ENCODE measurements around the gene CNGA1.

CNGA1 gene

DNA sequence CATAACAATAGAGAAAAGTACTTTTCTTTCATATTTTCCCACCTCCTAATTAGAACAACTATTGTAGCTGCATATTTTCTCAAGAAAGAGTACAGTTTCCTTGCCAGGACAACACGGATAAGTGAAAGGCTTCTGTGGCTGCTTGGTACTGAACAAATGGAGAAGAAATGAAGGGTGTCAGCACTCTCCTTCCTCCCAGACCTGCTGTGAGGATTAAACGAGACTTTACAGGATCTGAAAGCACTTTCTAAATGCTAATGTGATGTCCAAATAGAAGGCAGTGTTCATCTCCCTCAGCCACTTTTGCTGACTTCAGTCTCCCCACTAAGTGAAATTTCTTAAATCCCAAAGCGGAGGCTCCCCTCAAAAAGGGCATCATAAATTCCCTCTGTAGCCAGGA lies 14.0 kb upstream of the CNGA1 start:
- H3K36me3 ChIP-seq (ENCODE audit: insufficient read depth, low read length) = no peaks in the 10 kb centered on the region
- H2AFZ ChIP-seq (ENCODE audit: low read length, unreplicated experiment) = no peak overlapping the region
- no peaks in the 10 kb centered on the region for H3K27me3 ChIP-seq (ENCODE audit: insufficient read depth, low read length)
- no peak overlapping the region for H3K27ac ChIP-seq (ENCODE audit: low read depth, low read length)
- no peak overlapping the region for H3K4me3 ChIP-seq (ENCODE audit: low read depth, low read length)
- no peaks in the 10 kb centered on the region for H3K79me2 ChIP-seq (ENCODE audit: control insufficient read depth, insufficient read depth, low read length, unreplicated experiment)
- peaks cover 18% of the 10 kb centered on the region for H3K4me1 ChIP-seq (ENCODE audit: control insufficient read depth, insufficient read depth, low read length, unreplicated experiment)

DNA sequence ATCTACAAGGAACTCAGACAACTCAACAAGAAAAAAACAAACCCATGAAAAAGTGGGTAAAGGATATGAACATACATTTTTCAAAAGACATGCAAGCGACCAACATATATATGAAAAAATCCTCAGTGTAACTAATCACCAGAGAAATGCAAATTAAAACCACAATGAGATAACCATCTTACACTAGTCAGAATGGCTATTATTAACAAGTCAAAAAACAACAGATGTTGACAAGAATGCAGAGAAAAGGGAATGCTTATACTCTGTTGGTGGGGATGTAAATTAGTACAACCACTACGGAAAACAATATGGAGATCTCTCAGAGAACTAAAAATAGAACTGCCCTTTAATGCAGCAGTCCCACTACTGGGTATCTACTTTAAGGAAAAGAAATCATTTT lies 12.2 kb upstream of the CNGA1 start:
- peaks cover 24% of the 10 kb centered on the region for H3K4me1 ChIP-seq (ENCODE audit: control insufficient read depth, insufficient read depth, low read length, unreplicated experiment)
- H3K79me2 ChIP-seq (ENCODE audit: control insufficient read depth, insufficient read depth, low read length, unreplicated experiment) = no peaks in the 10 kb centered on the region
- no peak overlapping the region for H3K4me3 ChIP-seq (ENCODE audit: low read depth, low read length)
- H2AFZ ChIP-seq (ENCODE audit: low read length, unreplicated experiment) = no peak overlapping the region
- H3K36me3 ChIP-seq (ENCODE audit: insufficient read depth, low read length) = no peaks in the 10 kb centered on the region
- no peak overlapping the region for H3K27ac ChIP-seq (ENCODE audit: low read depth, low read length)
- H3K27me3 ChIP-seq (ENCODE audit: insufficient read depth, low read length) = no peaks in the 10 kb centered on the region

GRCh38 chr4:48027653-48028052 lies 11.2 kb upstream of the CNGA1 start:
- Histone ChIP-seq H3K79me2 (ENCODE audit: control insufficient read depth, insufficient read depth, low read length, unreplicated experiment) (no peaks in the 10 kb centered on the region), H3K4me1 (ENCODE audit: control insufficient read depth, insufficient read depth, low read length, unreplicated experiment) (peaks cover 17% of the 10 kb centered on the region), H3K27me3 (ENCODE audit: insufficient read depth, low read length) (no peaks in the 10 kb centered on the region), H3K4me3 (ENCODE audit: low read depth, low read length) (no peak overlapping the region), H3K36me3 (ENCODE audit: insufficient read depth, low read length) (no peaks in the 10 kb centered on the region), H2AFZ (ENCODE audit: low read length, unreplicated experiment) (no peak overlapping the region), H3K27ac (ENCODE audit: low read depth, low read length) (no peak overlapping the region)

DNA sequence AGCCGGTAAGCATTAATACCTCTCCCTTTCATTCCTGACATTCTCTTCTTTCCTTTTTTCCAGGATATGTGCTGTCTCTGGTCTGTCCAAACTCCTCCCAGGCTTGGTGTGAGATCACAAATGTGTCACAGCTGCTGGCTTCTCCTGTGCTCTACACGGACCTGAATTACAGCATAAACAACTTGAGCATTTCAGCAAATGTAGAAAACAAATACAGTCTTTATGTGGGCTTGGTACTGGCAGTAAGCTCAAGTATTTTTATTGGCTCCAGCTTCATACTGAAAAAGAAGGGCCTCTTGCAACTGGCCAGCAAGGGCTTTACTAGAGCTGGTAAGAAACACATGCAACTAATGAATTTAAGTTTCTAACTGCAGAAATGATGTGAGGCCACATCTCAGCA lies 8.5 kb upstream of the CNGA1 start:
- H2AFZ ChIP-seq (ENCODE audit: low read length, unreplicated experiment) = no peak overlapping the region
- no peaks in the 10 kb centered on the region for H3K36me3 ChIP-seq (ENCODE audit: insufficient read depth, low read length)
- H3K27ac ChIP-seq (ENCODE audit: low read depth, low read length) = no peak overlapping the region
- peaks cover 6% of the 10 kb centered on the region for H3K4me1 ChIP-seq (ENCODE audit: control insufficient read depth, insufficient read depth, low read length, unreplicated experiment)
- no peak overlapping the region for H3K4me3 ChIP-seq (ENCODE audit: low read depth, low read length)
- H3K79me2 ChIP-seq (ENCODE audit: control insufficient read depth, insufficient read depth, low read length, unreplicated experiment) = no peaks in the 10 kb centered on the region
- no peaks in the 10 kb centered on the region for H3K27me3 ChIP-seq (ENCODE audit: insufficient read depth, low read length)

GRCh38 chr4:48024522-48024921 lies 8.0 kb upstream of the CNGA1 start:
- H3K4me1 ChIP-seq (ENCODE audit: control insufficient read depth, insufficient read depth, low read length, unreplicated experiment) = peaks cover 6% of the 10 kb centered on the region
- no peak overlapping the region for H3K4me3 ChIP-seq (ENCODE audit: low read depth, low read length)
- H2AFZ ChIP-seq (ENCODE audit: low read length, unreplicated experiment) = no peak overlapping the region
- H3K79me2 ChIP-seq (ENCODE audit: control insufficient read depth, insufficient read depth, low read length, unreplicated experiment) = no peaks in the 10 kb centered on the region
- no peaks in the 10 kb centered on the region for H3K27me3 ChIP-seq (ENCODE audit: insufficient read depth, low read length)
- no peak overlapping the region for H3K27ac ChIP-seq (ENCODE audit: low read depth, low read length)
- no peaks in the 10 kb centered on the region for H3K36me3 ChIP-seq (ENCODE audit: insufficient read depth, low read length)

DNA sequence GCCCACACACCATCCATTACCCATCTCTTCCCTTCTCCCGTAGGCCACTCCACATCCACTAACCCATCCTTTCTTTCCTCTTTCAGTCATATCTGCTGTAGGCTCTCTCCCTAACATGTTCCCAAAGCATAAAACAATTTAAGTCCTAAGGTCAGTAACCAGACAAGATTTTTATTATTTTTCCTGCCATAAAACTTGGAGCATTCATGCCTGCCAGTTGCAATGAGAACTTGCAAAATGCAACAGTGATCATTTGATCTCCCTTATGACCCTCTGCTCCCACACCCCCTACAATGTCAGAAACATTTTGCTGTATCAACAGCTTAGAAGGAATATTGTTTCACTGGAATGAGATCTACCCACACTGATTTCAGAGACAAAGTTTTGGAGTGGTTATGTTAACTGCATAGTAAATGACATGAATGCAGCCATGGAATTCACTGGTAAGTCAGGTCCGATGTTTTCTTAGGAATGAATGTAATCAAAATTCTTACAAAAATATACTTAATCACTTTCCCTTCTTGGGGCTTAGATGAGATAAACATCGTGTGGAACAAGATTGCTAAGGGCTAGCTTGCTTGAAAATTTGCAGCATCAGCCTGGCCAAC lies 5.8 kb upstream of the CNGA1 start:
- Histone ChIP-seq H3K27me3 (ENCODE audit: insufficient read depth, low read length) (no peaks in the 10 kb centered on the region), H2AFZ (ENCODE audit: low read length, unreplicated experiment) (no peak overlapping the region), H3K27ac (ENCODE audit: low read depth, low read length) (no peak overlapping the region), H3K79me2 (ENCODE audit: control insufficient read depth, insufficient read depth, low read length, unreplicated experiment) (no peaks in the 10 kb centered on the region), H3K36me3 (ENCODE audit: insufficient read depth, low read length) (no peaks in the 10 kb centered on the region), H3K4me1 (ENCODE audit: control insufficient read depth, insufficient read depth, low read length, unreplicated experiment) (peaks cover 6% of the 10 kb centered on the region), H3K4me3 (ENCODE audit: low read depth, low read length) (no peak overlapping the region)

DNA sequence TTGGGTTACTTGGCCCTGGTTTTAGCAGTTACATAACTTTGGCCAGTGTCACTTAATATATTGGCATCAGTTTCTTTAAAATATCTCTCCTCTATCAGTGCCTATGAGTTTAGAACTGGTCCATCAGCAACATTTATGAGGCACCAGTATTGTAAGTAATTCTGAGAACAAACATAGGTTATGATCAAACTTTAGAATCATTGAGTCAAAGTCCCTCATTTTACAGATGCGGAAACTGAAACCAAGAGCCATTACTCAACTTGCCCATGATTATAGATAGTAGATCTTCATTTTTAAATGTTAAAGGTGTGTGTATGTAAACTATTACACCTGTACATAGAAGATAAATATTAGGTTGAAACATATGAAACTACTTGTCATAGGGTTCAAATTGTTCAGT lies 4.6 kb upstream of the CNGA1 start:
- H2AFZ ChIP-seq (ENCODE audit: low read length, unreplicated experiment) = no peak overlapping the region
- no peaks in the 10 kb centered on the region for H3K27me3 ChIP-seq (ENCODE audit: insufficient read depth, low read length)
- peaks cover 6% of the 10 kb centered on the region for H3K4me1 ChIP-seq (ENCODE audit: control insufficient read depth, insufficient read depth, low read length, unreplicated experiment)
- H3K79me2 ChIP-seq (ENCODE audit: control insufficient read depth, insufficient read depth, low read length, unreplicated experiment) = no peaks in the 10 kb centered on the region
- no peak overlapping the region for H3K27ac ChIP-seq (ENCODE audit: low read depth, low read length)
- H3K4me3 ChIP-seq (ENCODE audit: low read depth, low read length) = no peak overlapping the region
- H3K36me3 ChIP-seq (ENCODE audit: insufficient read depth, low read length) = no peaks in the 10 kb centered on the region

DNA sequence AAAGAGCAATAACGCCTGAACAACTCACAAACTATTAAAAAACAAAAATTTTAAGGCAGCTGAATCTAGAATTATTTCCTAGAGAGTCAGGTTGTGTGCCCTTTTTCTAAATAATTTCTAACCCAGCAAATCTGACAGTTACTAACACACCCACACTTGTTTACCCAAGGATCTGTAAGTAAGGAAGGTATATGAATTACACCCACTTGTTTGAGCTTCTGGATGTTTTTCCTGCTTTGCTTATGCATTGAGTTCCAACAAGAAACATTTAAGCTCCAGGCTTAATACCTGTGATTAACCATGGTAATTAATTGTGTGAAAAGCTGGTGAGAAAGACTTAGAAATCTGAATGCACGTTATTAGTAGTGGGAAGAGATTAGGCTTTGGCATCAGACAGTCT lies 1.6 kb upstream of the CNGA1 start:
- H3K4me1 ChIP-seq (ENCODE audit: control insufficient read depth, insufficient read depth, low read length, unreplicated experiment) = no peaks in the 10 kb centered on the region
- H3K36me3 ChIP-seq (ENCODE audit: insufficient read depth, low read length) = no peaks in the 10 kb centered on the region
- H2AFZ ChIP-seq (ENCODE audit: low read length, unreplicated experiment) = no peak overlapping the region
- no peaks in the 10 kb centered on the region for H3K27me3 ChIP-seq (ENCODE audit: insufficient read depth, low read length)
- no peaks in the 10 kb centered on the region for H3K79me2 ChIP-seq (ENCODE audit: control insufficient read depth, insufficient read depth, low read length, unreplicated experiment)
- H3K27ac ChIP-seq (ENCODE audit: low read depth, low read length) = no peak overlapping the region
- no peak overlapping the region for H3K4me3 ChIP-seq (ENCODE audit: low read depth, low read length)

DNA sequence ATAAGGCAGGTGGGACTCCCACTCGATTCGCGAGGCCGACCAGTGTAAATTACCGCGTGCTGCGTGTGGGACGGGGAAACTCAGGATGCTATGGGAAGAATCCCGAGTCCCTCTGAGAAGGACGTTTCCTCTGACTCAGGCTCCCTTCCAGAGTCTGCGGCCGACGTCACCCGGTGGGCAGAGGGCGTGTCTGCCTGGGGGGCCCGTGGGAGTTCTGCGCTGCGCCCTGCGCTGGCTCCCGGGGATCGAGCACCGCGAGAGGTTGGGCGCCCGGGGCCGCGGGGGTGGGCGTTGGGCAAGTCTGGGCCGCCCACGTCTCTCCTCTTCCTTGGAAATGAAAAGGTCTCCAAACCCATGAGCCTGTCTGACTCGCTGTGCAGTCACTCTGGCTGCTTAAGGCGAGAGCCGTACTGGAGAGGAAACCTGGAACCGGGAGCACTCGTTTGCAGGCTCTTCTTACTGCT lies 659 bp upstream of the CNGA1 start:
- Histone ChIP-seq H3K4me3 (ENCODE audit: low read depth, low read length) (peak overlapping the region; percentile 79), H3K4me1 (ENCODE audit: control insufficient read depth, insufficient read depth, low read length, unreplicated experiment) (no peaks in the 10 kb centered on the region), H2AFZ (ENCODE audit: low read length, unreplicated experiment) (peak overlapping the region; percentile 96), H3K79me2 (ENCODE audit: control insufficient read depth, insufficient read depth, low read length, unreplicated experiment) (no peaks in the 10 kb centered on the region), H3K36me3 (ENCODE audit: insufficient read depth, low read length) (no peaks in the 10 kb centered on the region), H3K27ac (ENCODE audit: low read depth, low read length) (peak overlapping the region; percentile 44; the same call in 1 of the 2 replicates), H3K27me3 (ENCODE audit: insufficient read depth, low read length) (no peaks in the 10 kb centered on the region)

DNA sequence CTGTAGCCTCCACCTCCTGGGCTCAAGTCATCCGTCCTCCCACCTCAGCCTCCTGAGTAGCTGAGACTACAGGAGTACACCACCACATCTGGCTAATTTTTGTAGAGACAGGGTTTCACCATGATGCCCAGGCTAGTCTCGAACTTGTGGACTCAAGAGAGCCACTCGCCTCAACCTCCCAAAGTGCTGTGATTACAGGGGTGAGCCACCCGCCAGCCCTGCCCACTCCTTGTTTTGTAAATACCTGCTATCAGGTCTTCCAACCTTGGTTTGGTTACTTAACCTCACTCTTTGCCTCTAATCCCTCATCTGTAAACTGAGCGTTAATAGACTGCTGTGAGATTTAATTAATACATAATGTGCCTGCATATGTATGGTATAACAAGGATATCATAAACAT lies 803 bp downstream of the CNGA1 start:
- peak overlapping the region; percentile 79 for H3K4me3 ChIP-seq (ENCODE audit: low read depth, low read length)
- H3K4me1 ChIP-seq (ENCODE audit: control insufficient read depth, insufficient read depth, low read length, unreplicated experiment) = no peaks in the 10 kb centered on the region
- peak overlapping the region; percentile 96 for H2AFZ ChIP-seq (ENCODE audit: low read length, unreplicated experiment)
- H3K36me3 ChIP-seq (ENCODE audit: insufficient read depth, low read length) = no peaks in the 10 kb centered on the region
- H3K27ac ChIP-seq (ENCODE audit: low read depth, low read length) = no peak overlapping the region
- no peaks in the 10 kb centered on the region for H3K27me3 ChIP-seq (ENCODE audit: insufficient read depth, low read length)
- no peaks in the 10 kb centered on the region for H3K79me2 ChIP-seq (ENCODE audit: control insufficient read depth, insufficient read depth, low read length, unreplicated experiment)

- H2AFZ ChIP-seq (ENCODE audit: low read length, unreplicated experiment) = no peak overlapping the region
- no peak overlapping the region for H3K4me3 ChIP-seq (ENCODE audit: low read depth, low read length)
- H3K36me3 ChIP-seq (ENCODE audit: insufficient read depth, low read length) = no peaks in the 10 kb centered on the region
- H3K27ac ChIP-seq (ENCODE audit: low read depth, low read length) = no peak overlapping the region
- H3K79me2 ChIP-seq (ENCODE audit: control insufficient read depth, insufficient read depth, low read length, unreplicated experiment) = no peaks in the 10 kb centered on the region
- no peaks in the 10 kb centered on the region for H3K27me3 ChIP-seq (ENCODE audit: insufficient read depth, low read length)
- no peaks in the 10 kb centered on the region for H3K4me1 ChIP-seq (ENCODE audit: control insufficient read depth, insufficient read depth, low read length, unreplicated experiment)
These were observed 1.3 kb downstream of the CNGA1 start for GRCh38 chr4:48015216-48015615.
